A549 (cell line): ENCODE measurements around the gene CDC6. TPM values are rescaled to one million over a fixed set of nuclear protein-coding genes. Genes with fewer than 3 reads are reported as not detected.

Experiments used
- ATAC-seq, 2 experiments: fragments of 200-7000 bp in 1 of 2; fragments of >200 bp in 1 of 2; cut with Nextera tagmentation in 1 of 2; cut with Tn5 transposase in 1 of 2; 3 replicates each; pipeline versions ENCODE4 v1.8.0 to v1.9.1; 2018 to 2020; ENCODE audit warnings: mild to moderate bottlenecking in 1 of 2, moderate library complexity in 1 of 2
- CTCF ChIA-PET: fragments of 300-600 bp; sonication (Branson Sonifier 250); formaldehyde crosslinking; extraction: SDS; loops from one replicate; lab custom pipeline; 2021; ENCODE audit warnings: antibody characterized with exemption, inconsistent platforms; lab: Yijun Ruan, JAX
- POLR2A ChIA-PET: fragments of 350-600 bp; formaldehyde crosslinking; extraction: SDS; loops from one replicate; lab custom pipeline; 2021; ENCODE audit warnings: antibody characterized with exemption, inconsistent platforms; lab: Yijun Ruan, JAX
- DNase-seq, 2 experiments: peaks; one replicate each; pipeline versions ENCODE4 v3.0.0 to v3.0.0-alpha.2; 2011 to 2016; ENCODE audit warnings: low read depth in 1 of 2, low spot score in 1 of 2
- FAIRE-seq: peaks from 2 replicates; lab custom pipeline; 2011; peaks lifted over from hg19 to GRCh38; lab: Jason Lieb, UNC
- H3K27ac ChIP-seq, 2 experiments: fragments of >200 bp; sonication (Bioruptor Twin); formaldehyde crosslinking; 3 replicates each; pipeline ENCODE4 v1.5.1; 2016 to 2017
- H3K4me1 ChIP-seq: fragments of >200 bp; sonication (Bioruptor Twin); formaldehyde crosslinking; 3 replicates; pipeline ENCODE4 v1.6.1; 2016
- H3K4me2 ChIP-seq: fragments of >200 bp; sonication (Bioruptor Twin); formaldehyde crosslinking; 3 replicates; pipeline ENCODE4 v1.6.1; 2016
- H3K4me3 ChIP-seq: fragments of >200 bp; sonication (Bioruptor Twin); formaldehyde crosslinking; 3 replicates; pipeline ENCODE4 v1.5.1; 2016
- H3K9me3 ChIP-seq: fragments of >200 bp; sonication (Bioruptor Twin); formaldehyde crosslinking; 3 replicates; pipeline ENCODE4 v1.6.1; 2016
- BHLHE40 ChIP-seq: IDR thresholded peaks from 2 replicates; pipeline ENCODE4 v1.6.1; 2012; ENCODE audit warnings: low read depth, low read length, inconsistent platforms
- CBX8 ChIP-seq: fragments of 200-600 bp; sonication (generic); IDR thresholded peaks from 2 replicates; pipeline ENCODE4 v1.6.1; 2016
- CEBPB ChIP-seq, 2 experiments: fragments of >200 bp in 1 of 2; sonication (Bioruptor Twin) in 1 of 2; formaldehyde crosslinking in 1 of 2; IDR thresholded peaks; 2 replicates each; pipeline ENCODE4 v1.6.1; 2012 to 2016
- EHF ChIP-seq: fragments of 250-450 bp; sonication (Bioruptor Pico); IDR thresholded peaks from 2 replicates; pipeline ENCODE4 v1.5.0; 2020; ENCODE audit warnings: mild to moderate bottlenecking
- EP300 ChIP-seq, 2 experiments: fragments of >200 bp; sonication (Bioruptor Twin); formaldehyde crosslinking; IDR thresholded peaks; 2 replicates in 1 of 2; 3 replicates in 1 of 2; pipeline ENCODE4 v1.6.1; 2016 to 2017
- ESRRA ChIP-seq: fragments of 150-350 bp; IDR thresholded peaks from 2 replicates; pipeline ENCODE4 v1.6.1; 2014; ENCODE audit warnings: mild to moderate bottlenecking, low read length, borderline replicate concordance
- FOSB ChIP-seq: fragments of 250-450 bp; sonication (Bioruptor Pico); IDR thresholded peaks from 2 replicates; pipeline ENCODE4 v1.5.0; 2020; ENCODE audit warnings: mild to moderate bottlenecking, moderate library complexity
- HMGXB4 ChIP-seq: fragments of 250-450 bp; sonication (Bioruptor Pico); IDR thresholded peaks from 2 replicates; pipeline ENCODE4 v1.5.0; 2021; ENCODE audit warnings: mild to moderate bottlenecking, moderate library complexity, borderline replicate concordance
- HOXB13 ChIP-seq: fragments of 250-450 bp; sonication (Bioruptor Pico); IDR thresholded peaks from 2 replicates; pipeline ENCODE4 v1.5.0; 2020; ENCODE audit warnings: low read depth, mild to moderate bottlenecking, moderate library complexity
- HOXB5 ChIP-seq: fragments of 250-450 bp; sonication (Bioruptor Pico); IDR thresholded peaks from 2 replicates; pipeline ENCODE4 v1.5.0; 2020; ENCODE audit warnings: mild to moderate bottlenecking, moderate library complexity
- JUN ChIP-seq, 2 experiments: fragments of >200 bp; sonication (Bioruptor Twin); formaldehyde crosslinking; IDR thresholded peaks; 2 replicates in 1 of 2; 3 replicates in 1 of 2; pipeline ENCODE4 v1.6.1; 2016 to 2017
- NFE2L2 ChIP-seq: fragments of 150-350 bp; conservative IDR thresholded peaks from 2 replicates; pipeline ENCODE4 v1.6.1; 2014; ENCODE audit warnings: low read length
- NPAS2 ChIP-seq: fragments of 250-450 bp; sonication (Bioruptor Pico); IDR thresholded peaks from 2 replicates; pipeline ENCODE4 v1.8.0; 2022; ENCODE audit warnings: mild to moderate bottlenecking, moderate library complexity, borderline replicate concordance
- PHF8 ChIP-seq: fragments of 200-600 bp; sonication (generic); IDR thresholded peaks from 2 replicates; pipeline ENCODE4 v1.6.1; 2016; ENCODE audit warnings: low read depth, mild to moderate bottlenecking, antibody characterized with exemption, moderate library complexity, borderline replicate concordance
- POLR2A ChIP-seq: IDR thresholded peaks from 2 replicates; pipeline ENCODE4 v1.6.1; 2012; ENCODE audit warnings: mild to moderate bottlenecking, low read length
- POLR2AphosphoS2 ChIP-seq: conservative IDR thresholded peaks from 2 replicates; pipeline ENCODE4 v1.6.1; 2012; ENCODE audit warnings: low read length, improper control_type of control experiment, inconsistent platforms
- RARB ChIP-seq: fragments of 250-450 bp; sonication (Bioruptor Pico); IDR thresholded peaks from 2 replicates; pipeline ENCODE4 v1.8.0; 2021; ENCODE audit warnings: mild to moderate bottlenecking, moderate library complexity
- RCOR1 ChIP-seq: fragments of 150-350 bp; IDR thresholded peaks from 2 replicates; pipeline ENCODE4 v1.6.1; 2014; ENCODE audit warnings: antibody characterized with exemption, low read length, low read depth
- RFX5 ChIP-seq: fragments of 450-650 bp; IDR thresholded peaks from 2 replicates; pipeline ENCODE4 v1.7.1; 2014; ENCODE audit warnings: antibody characterized with exemption, mild to moderate bottlenecking, moderate library complexity
- RNF2 ChIP-seq: fragments of 200-600 bp; sonication (generic); IDR thresholded peaks from 2 replicates; pipeline ENCODE4 v1.6.1; 2016; ENCODE audit warnings: low read depth, mild to moderate bottlenecking, antibody characterized with exemption, moderate library complexity, borderline replicate concordance
- TP53 ChIP-seq: fragments of 250-450 bp; sonication (Bioruptor Pico); IDR thresholded peaks from 2 replicates; pipeline ENCODE4 v1.5.0; 2021; ENCODE audit warnings: mild to moderate bottlenecking, moderate library complexity
- ZC3H11A ChIP-seq: fragments of 450-650 bp; IDR thresholded peaks from 2 replicates; pipeline ENCODE4 v1.6.1; 2014; ENCODE audit warnings: antibody characterized with exemption, mild to moderate bottlenecking
- WGBS: methylation state at CpG from one replicate; pipeline ENCODE4 v1.1.6; 2017; ENCODE audit errors: missing lambda C conversion rate; 5-methylcytosine and 5-hydroxymethylcytosine counted together
- polyA plus RNA-seq, 4 experiments: library from polyadenylated mRNA; depleted of rRNA in 3 of 4; stranded (reverse); fragments of >200 nt; fragmentation: RNase III in 1 of 4; extraction: RNeasy Plus Mini Kit Qiagen cat#74134 plus additional on column Dnase treatment in 1 of 4; gene quantifications; 2 replicates in 3 of 4; 3 replicates in 1 of 4; pipeline ENCODE4 v1.2.3, GENCODE V29; 2011 to 2017

CDC6 gene
- polyA plus RNA-seq, 2 of the 4 experiments (the other 2 are of a cell fraction), result 67.0 to 79.5 TPM

GRCh38 chr17:40325156-40326013 lies 37.7 kb downstream of the CDC6 start:
- 91% methylated on average over 13 of the region's 13 CpGs for WGBS
- H3K27ac ChIP-seq, result peak overlapping the region; percentile 25 to 61; a peak in 5 of 6 replicates
- TF ChIP-seq ZC3H11A (peak; percentile 98), ESRRA (no peak), EHF (no peak)
- peak overlapping the region; percentile 65 for H3K4me2 ChIP-seq
- ChIA-PET POLR2A (no interaction called here), CTCF (interaction anchor here (0.6 to 50.4 kb wide), 7 partner anchors 10 to 861 kb away, joined by 3 to 2395 read pairs (median 5); partner anchors contain the start of genes CDC6, GJD3 and RARA)
- no peak for ATAC-seq
- no peak overlapping the region for H3K4me3 ChIP-seq
- no peak for DNase-seq
- H3K4me1 ChIP-seq, result peaks cover 93% of the 10 kb centered on the region
- no peak for FAIRE-seq
- no peaks in the 10 kb centered on the region for H3K9me3 ChIP-seq

- 54% methylated on average over 17 of the region's 17 CpGs for WGBS
Observed at GRCh38 chr17:40326014-40326831, 38.5 kb downstream of the CDC6 start.

GRCh38 chr17:40326832-40327199 lies 39.1 kb downstream of the CDC6 start:
- FAIRE-seq (no peak), ATAC-seq (no peak), DNase-seq (no peak)
- peak overlapping the region; percentile 46 to 61; a peak in 5 of 6 replicates for H3K27ac ChIP-seq
- H3K4me3 ChIP-seq, result no peak overlapping the region
- CTCF ChIA-PET, result interaction anchor here (0.6 to 50.4 kb wide), 8 partner anchors 8 to 212 kb away, joined by 4 to 2395 read pairs (median 7); partner anchors contain the start of genes CDC6, GJD3 and RARA
- POLR2A ChIA-PET, result interaction anchor here (1.1 to 1.7 kb wide), 2 partner anchors 10 to 13 kb away, joined by 3 to 4 read pairs; no protein-coding TSS in a partner anchor
- WGBS, result 29% methylated on average over 1 of the region's 1 CpG
- H3K4me1 ChIP-seq, result peaks cover 93% of the 10 kb centered on the region
- no peak for TF ChIP-seq JUN (IDR thresholded peaks at IDR 0.05)
- no peak for TF ChIP-seq RCOR1
- TF ChIP-seq BHLHE40, result no peak
- no peak for TF ChIP-seq PHF8
- TF ChIP-seq EP300 (IDR thresholded peaks at IDR 0.05), result no peak
- no peak for TF ChIP-seq POLR2A
- TF ChIP-seq RFX5, result no peak
- no peak for TF ChIP-seq RNF2
- no peak for TF ChIP-seq NPAS2 (CRISPR knock-in tag)
- TF ChIP-seq RARB (CRISPR knock-in tag), result no peak
- TF ChIP-seq NFE2L2, result no peak
- TF ChIP-seq HOXB5 (CRISPR knock-in tag), result no peak
- TF ChIP-seq HMGXB4 (CRISPR knock-in tag), result no peak
- TF ChIP-seq HOXB13, result no peak
- no peak for TF ChIP-seq POLR2AphosphoS2
- no peak for TF ChIP-seq TP53 (CRISPR knock-in tag)
- TF ChIP-seq CBX8, result no peak
- H3K9me3 ChIP-seq, result no peaks in the 10 kb centered on the region
- H3K4me2 ChIP-seq, result peak overlapping the region; percentile 65

More at GRCh38 chr17:40326014-40326831, 38.5 kb downstream of the CDC6 start:
- POLR2A ChIA-PET, result interaction anchor here (1.1 to 1.7 kb wide), 2 partner anchors 10 to 12 kb away, joined by 3 to 4 read pairs; no protein-coding TSS in a partner anchor
- peaks cover 93% of the 10 kb centered on the region for H3K4me1 ChIP-seq
- H3K4me3 ChIP-seq, result no peak overlapping the region
- FAIRE-seq (no peak), DNase-seq (no peak), ATAC-seq (peak in 1 of 2 experiments; percentile 14; a peak in 2 of 6 replicates)
- peak overlapping the region; percentile 46 to 61 for H3K27ac ChIP-seq
- CTCF ChIA-PET, result interaction anchor here (1.7 to 50.4 kb wide), 5 partner anchors 9 to 89 kb away, joined by 5 to 2395 read pairs (median 8); partner anchors contain the start of genes CDC6, GJD3 and RARA
- no peaks in the 10 kb centered on the region for H3K9me3 ChIP-seq
- TF ChIP-seq CEBPB (IDR thresholded peaks at IDR 0.05) (peak in 1 of 2 experiments; percentile 60; a peak in 1 of 4 replicates), FOSB (CRISPR knock-in tag) (no peak)
- H3K4me2 ChIP-seq, result peak overlapping the region; percentile 65
